ENCODE measurements around the gene KRT12.

KRT12 gene

DNA sequence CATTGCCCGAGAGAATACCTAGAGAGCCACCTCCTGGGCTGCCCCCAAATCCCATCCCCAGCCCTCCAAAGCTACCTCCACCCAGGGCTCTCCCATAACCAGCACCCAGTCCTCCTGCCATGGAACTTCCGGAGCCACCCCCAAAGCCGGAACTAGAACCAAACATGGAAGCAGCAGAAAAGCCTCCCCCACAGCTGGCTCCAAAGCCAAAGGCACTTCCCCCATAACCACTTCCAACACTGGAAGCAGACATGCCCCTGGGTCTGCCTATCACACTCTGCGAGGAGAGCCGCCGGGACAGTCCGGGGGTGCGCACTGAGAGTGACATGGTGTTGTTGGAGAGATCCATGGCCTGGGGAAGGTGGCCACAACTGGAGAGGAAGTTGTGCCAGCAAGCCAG is at the start of gene KRT12:
TSS of gene KRT12 (minus strand) at position 386 of the 400 bp plus-strand sequence. CDS start at position 349, 37 bp downstream.
- DNase-seq (ENCODE audit: low read depth) = no peak

DNA sequence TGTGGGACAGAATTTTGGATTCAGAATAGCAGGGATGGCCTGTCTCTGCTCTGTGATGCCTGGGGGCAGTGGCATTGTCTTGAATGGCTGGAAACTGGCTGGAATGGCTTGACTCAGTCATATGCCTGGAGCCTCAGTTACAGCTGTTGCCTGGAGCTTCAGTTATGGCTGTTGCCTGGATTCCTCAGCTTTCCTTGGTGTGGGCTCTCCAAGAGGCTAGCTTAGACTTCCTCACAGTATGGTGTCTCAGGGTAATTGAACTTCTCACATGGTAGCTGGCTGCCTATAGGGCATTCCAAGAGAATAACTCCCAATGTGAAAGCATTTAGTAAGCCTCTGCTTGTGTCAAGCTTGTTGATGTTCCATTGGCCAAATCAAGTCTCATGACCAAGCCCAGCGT is 49.3 kb upstream of the KRT12 start:
- DNase-seq (ENCODE audit: low read depth) = no peak

DNA sequence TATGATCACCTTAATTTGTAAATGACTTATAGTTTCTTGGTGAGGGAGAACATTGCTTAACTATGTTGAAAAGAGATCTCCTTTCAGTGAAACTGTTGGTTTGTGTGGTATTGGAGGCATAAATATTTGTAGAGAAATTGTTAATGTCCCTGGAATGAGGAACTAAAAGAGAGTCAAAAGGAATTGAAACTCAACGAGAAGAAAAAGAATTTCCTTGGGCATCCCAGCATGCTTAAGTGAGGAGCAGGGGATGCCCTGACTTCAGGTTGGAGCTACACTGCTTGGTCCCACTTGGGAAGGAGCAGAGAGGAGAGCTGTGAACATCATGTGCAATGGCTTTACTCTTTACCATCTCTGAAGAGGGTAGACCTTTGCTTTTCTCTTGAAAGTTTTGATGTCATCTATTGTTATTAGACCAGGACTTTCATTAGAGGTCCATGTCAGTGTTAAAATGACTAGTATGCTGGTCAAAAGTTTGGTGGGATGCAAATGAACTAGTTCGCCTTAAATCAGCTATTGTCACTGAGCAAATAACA is 48.8 kb upstream of the KRT12 start:
- DNase-seq (ENCODE audit: low read depth) = no peak

DNA sequence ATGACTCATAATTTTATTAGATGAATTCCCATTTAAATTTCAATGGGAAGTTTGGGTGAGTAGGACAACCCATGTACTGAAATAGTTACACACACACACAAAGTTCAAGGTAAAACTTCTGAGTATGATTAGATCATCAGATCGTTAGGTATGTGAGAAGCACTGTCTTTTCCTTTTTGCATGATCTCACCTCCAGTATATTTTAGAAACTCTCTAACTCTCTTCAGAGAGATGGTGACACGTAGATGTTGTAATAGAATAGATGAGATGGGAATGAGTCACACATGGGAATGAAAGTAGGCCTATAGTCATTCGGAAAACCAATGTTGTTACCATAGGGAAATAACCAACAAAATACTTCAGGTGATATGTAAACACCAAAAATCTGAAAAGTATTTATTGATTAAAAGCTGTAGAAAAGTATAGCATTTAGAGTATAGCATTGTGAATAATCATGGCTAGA is 48.2 kb upstream of the KRT12 start:
- DNase-seq (ENCODE audit: low read depth) = no peak

DNA sequence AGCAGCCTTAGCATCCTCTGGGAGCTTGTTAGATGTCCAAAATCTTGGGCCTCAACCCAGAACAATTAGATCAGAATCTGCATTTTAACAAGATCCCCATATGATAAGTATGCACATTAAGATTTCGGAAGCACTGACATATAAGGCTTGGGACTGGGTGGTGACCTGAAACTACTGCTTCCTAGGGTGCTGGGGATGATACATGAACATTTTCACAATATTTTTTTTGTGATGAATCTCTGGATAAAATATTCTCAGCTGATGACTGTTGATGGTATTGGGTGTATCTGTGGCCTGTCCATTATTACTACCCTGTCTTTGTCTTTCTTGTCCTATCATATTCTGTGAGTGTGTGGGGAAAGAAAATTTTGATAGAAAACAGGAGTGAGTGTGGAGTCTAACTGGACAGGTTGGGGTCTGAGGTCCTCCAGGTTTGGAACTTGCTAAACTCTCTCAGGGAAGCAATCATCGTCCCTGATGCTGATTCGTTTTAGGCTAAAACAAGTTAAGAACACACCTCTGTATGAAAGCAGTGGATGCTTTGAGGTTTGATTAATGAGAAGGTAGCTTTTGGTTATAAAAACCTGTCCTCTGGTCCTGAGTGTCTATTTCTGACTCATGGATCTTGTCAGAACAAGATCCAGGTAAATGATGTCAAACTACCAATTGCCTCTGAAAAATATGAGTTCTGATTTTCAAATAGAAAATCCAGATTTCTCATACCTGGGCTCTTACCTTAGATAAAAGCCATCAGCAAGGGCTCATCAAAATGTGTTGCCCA is 47.2 kb upstream of the KRT12 start:
- no peak for DNase-seq (ENCODE audit: low read depth)

DNA sequence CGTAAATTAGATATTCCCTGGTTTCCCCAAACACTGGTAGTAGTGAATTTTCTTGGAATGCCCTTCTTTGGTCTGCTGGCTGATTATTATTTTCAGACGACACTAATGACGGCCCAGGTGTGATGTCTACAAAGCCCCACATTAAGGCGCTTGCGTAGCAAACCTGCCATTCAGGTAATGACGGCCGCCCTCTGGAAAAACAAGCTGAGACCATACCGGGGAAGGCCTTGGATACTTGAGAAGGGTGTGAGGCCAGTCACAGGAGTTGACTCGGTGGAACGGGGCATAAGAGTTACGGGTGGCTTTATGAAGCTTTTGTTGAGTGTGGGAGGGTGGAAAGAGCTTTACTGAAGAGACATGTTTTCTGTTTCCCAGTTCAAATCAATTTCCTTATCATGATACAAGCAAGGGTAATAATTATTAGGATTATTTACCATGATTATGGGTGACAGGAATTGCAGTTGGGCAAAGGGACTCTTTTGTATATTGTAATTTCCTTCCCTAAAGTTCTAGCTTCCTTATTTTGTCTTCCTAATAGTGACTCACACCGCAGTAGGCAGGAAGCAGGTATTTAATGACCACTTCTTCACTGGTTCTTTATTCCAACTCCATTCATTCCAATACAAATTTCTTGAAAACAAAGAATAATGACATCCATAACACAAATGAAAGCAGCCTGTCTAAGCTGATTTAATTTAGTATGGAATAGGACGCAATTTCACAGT is 45.6 kb upstream of the KRT12 start:
- DNase-seq (ENCODE audit: low read depth) = no peak

DNA sequence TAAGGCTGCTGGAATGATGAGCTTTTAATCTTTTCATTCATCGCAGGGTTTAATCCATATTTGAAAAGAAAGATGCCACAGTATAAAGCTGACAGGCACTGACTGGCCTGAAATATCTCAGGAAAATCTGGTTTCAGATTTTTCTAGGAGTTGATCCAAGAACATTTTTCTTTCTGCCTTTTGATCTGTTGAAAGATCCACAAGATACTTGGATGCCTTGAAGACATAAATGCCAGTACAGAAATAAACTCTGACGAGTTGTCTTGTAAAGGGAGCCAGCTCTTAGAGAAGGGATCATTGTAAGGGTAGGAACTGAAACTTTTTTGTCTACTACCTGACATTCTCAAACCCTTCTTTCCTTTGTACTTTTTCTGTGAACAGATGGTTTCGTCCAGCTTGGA is 43.4 kb upstream of the KRT12 start:
- DNase-seq (ENCODE audit: low read depth) = no peak

DNA sequence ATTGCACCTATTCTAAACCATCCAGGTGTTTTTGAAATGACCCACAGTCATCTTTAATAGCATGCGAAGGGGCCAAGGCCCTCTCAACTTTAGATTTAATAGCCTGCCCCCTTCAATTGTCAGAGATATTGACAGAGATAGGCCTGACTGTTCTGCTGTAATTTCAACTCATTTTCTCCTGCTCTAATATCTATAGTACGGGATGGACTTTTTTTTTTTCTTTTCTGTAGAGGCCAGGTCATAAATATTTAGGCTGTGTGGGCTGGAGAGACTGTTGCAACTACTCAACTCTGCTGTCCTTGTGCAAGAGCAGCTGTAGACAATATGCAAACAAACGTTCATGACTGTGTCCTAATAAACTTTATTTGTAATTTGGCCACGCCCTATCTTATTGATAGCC is 42.7 kb upstream of the KRT12 start:
- DNase-seq (ENCODE audit: low read depth) = no peak

DNA sequence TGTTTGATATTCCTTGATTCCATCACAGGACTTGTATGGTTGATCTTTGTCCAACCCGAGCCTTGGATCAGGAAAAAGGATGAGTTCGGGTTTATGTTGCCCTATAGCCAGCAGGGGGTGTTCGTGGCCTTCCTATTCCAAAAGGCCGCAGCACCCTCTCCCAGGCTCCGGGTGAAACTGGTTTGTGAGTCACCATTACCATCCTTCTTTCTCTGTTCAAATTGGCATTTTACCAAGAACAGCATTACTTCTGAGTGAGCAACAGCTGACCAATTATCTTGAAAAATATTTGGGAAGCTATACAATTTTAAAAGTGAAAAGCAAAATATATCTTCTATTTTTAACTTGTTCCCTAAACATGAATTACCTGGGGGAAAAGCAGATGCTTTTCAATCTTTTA is 42.3 kb upstream of the KRT12 start:
- DNase-seq (ENCODE audit: low read depth) = peak; percentile 16

DNA sequence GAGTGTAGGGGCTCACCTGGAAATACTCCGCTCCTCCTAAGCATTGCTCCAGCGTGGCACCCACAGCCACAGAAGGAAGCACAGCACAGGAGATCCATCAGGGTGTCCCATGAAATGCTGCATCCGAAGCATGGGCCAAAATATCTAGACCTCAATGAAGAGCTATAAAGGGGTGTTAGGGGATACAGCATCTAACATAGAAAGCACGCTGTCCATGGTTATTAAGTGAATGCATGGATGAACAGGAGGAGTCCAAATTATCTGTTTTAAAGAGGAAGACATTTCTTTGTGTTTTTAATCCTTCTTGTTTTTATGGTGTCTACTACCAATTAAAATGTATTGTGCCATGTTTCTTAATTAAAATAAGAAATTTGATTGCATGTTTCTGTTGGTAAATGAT is 39.6 kb upstream of the KRT12 start:
- no peak for DNase-seq (ENCODE audit: low read depth)

DNA sequence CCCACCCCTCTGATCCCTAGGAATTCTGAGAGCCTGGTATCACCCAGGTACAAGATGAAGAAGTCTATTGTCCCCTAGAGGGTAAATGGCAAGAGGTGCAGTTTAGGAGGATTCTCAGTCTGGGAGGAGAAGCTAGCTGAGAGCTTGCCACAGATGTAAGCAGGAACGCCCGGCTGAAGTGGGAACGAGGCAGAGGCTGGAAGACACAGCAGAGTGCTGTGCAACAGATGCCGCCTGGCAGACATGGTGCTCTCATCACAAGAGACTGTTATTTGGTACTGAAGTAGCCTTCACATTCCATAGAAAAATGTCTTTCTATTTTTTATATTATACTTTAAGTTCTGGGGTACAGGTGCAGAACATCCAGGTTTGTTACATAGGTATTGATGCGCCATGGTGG is 38.3 kb upstream of the KRT12 start:
- no peak for DNase-seq (ENCODE audit: low read depth)

DNA sequence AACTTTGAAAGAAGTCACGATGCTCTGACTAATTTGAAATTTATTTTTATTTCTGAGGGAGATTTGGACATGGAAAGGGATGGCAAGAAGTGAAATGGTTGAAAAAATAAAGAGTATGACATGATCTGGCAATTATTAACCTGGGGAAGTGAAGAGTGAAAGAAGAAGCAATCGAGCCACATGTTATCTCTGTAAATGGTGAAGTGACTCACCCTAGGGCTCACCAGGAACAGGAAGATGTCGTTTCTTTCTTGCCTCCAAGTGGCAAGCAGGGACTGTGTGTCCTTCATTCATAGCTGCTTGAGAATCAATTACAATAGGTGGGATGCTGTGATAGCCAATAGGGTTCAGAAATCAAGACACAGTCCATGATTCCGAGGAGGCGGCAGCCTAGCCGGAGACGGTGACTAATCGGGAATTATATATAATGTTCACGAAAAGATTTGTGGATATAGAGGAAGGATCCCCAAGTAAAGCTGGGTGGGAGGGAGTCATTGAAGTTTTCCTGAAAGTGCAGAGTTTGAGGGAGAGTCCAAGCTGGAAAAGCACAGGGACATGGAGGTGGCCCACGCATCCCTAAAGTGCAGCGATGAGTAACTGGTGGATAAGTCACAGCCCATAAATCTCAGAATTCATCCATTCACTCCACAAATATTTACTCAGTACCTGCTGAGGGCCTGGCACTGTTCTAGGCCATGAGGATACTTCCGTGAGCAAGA is 36.3 kb upstream of the KRT12 start:
- DNase-seq (ENCODE audit: low read depth) = no peak

DNA sequence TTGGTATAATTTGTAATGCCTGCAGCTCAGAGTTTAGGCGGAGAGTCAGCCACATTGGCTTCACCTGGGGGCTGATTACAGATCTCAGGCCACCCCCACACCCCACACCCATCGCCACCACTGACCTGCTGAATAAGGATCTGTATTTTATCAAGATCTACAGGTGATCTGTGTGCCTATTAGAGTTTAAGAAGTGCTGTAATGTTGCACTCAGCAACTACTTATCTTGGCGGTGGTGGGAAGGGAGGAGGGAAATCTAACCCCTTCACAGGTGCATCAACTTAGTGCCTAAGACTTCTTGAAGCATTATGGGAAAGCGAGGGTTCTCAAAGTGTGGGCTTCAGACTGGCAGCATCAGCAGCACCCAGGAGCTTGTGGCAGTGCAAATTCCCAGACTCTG is 35.5 kb upstream of the KRT12 start:
- no peak for DNase-seq (ENCODE audit: low read depth)

DNA sequence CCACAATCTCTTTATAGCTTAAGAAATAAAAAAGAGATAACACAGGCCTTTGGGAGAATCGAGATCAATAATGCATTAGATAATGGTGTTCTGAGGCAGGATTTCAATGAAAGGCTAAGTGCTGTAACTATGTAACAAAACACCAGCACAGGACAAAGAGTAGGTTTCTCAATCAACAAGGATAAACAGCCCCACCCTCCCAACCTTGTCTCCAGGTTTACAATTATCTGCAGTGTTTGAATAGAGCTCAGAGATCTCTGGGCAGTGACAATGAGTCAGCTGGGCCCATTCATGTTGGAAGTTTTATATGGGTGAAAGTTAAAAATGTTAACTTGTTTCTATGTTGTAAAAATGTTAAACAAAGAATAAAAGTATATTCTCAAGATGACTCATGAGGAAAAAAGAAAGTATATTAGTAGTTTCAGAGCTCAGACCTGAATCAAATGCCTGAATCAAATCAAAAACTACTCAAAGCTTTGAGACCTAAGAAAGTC is 35.0 kb upstream of the KRT12 start:
- DNase-seq (ENCODE audit: low read depth) = no peak

DNA sequence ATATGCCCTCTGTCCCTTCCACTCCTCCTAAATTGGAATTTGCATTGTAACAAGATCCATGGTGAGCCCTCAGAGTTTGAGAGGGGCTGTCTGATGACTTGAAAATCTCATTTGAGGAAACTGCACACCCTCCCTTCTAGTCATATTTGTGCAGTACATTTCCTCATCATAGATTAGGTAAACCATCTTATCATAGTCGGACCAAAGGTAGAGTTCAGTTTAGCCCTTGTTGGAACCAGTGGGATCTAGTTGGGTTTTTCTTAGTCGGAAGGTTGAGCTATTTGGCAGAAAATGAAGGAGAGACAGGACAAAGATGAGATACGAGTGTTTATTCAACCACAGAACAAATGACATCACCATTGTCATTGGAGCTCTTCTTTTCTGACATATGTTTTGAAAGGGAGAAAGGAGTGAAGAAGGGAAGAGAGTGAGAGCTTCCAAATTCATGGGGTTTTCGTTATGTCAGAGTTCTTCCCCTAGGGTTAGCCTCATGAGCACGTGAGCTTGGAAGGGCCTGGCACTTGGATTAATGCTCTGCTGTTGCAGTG is 33.9 kb upstream of the KRT12 start:
- no peak for DNase-seq (ENCODE audit: low read depth)

DNA sequence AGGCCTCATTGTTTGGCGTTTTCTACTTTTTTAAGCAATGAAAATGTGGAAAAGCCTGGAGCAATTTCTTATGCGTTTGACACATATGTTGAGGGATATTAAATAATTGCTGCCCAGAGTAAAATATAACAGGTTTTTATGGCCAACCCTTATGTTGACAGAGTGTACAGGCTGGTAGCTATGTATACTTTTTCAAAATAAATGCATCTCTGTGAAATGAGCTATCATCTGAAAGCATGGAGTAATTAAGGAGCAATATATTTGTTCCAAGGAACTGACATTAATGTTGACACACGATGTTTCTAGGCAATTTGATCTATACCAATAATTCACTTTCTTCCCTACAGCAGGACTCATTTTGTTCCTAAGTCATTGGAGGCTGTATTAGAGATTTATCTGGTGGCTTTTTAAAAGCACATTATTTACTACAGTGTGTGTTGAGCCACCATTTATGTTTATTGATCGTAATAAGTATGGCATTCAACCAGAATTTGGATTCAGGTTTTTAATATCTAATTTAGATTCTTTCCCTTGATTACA is 30.0 kb upstream of the KRT12 start:
- DNase-seq (ENCODE audit: low read depth) = no peak

DNA sequence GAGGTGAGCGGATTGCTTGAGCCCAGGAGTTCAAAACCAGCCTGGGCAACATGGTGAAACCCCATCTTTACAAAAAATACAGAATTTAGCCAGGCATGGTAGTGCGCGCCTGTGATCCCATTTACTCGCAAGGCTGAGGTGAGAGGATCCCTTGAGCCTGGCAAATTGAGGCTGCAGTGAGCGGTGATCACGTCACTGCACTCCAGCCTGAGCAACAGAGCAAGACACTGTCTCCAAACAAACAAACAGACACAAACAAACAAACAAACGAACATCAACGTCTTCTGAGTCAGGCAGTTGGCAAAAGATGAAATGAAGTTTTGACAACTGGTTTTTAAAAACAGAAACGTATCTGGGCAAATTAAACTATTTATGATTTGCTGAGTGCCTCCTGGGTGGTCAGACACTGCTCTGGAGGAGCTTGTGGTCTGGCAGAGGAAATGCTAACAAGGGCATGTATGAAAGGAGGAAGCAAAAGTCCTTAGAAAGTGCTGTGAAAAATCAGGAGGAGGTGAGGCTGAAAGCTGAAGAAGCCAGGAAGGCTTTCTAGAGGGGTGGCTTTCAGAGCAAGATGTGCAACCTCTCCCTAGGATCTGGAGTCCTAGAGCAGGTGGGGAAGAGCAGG is 28.2 kb upstream of the KRT12 start:
- no peak for DNase-seq (ENCODE audit: low read depth)

DNA sequence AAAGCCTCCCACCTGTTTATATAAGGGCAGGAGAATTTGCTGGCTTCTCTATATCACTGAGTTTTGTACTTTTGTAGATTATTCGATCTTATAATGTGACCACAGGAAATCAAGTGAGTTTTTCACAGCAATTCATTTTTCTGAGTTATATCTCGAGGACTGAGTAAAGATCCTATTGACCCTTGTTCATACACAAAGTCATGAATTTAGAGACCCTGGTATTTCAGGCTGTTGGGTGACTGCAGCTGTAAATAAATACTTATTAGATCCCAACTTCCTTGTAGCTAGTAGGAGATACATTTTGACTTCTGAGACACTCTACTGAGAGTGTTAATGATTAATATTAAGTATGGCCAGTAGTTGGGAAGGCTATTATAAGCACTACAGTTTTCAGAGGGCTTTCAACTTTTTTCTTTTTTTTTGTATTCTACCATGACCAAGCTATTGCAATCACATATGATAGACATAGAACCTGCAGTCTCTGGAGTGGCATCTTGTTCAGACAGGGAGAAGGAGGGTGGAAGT is 21.2 kb upstream of the KRT12 start:
- no peak for DNase-seq (ENCODE audit: low read depth)

DNA sequence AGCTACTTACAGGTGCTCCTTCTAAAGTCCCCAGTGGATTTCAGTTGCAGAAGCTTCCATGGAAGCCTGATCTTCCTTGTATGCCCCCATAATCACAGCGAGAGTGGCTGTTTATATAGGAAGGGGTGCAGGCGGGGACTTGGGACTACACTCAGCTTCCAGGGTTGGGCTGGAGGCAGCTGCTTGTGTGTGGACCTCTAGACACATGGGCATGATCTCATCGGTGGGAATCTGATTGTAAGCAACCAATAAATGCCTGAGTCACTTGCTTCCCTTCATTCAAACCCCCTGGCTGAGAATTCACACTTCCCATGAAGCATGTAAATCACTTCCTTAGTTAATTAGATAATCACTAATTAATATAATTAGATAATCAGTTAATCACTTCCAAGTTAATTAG is 19.1 kb upstream of the KRT12 start:
- DNase-seq (ENCODE audit: low read depth) = no peak

DNA sequence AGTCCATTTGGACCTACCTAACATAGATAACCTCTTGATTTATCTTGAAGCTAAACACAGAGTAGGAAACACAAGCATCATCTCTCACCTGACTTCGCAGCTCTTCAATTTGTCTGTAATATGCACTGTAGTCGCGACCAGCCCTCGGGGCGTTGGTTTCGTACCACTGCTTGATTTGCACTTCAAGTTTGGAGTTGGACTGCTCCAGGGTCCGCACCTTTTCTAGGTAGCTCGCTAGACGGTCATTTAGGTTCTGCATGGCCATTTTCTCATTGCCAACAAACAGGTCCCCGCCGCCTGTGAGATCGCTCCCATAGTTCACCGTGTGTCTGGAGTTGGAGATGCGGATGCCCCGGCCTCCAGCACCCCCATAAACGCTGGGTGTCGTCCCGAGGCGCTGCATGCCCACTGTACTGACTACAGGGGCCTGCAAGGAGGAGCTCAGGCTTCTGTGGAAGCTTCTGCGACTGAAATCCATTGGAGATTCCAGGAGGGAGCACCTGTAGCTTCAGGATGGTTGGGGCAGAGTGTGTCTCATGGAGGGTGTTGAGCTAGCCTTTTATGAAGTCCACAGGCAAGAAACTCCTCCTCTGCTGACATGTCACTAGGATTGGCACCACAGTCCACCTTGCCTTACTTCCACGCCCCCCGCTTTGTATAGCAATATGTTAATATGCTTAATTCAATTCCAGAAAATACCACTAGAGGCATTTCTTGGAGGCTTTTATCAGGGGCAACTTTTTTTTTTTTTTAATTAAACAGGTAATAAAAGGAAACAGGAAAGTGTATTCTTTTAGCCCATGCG is 17.9 kb upstream of the KRT12 start, which contains the start of gene KRT20:
TSS of gene KRT20 (minus strand) at position 535 of the 805 bp plus-strand sequence. CDS start at position 478, 57 bp downstream.
- no peak for DNase-seq (ENCODE audit: low read depth)

Measured in stimulated activated CD8-positive, alpha-beta memory T cell treated with anti-CD3 and anti-CD28 coated beads, Interleukin-12 subunit alpha, Interleukin-12 subunit beta, amount 100 ng/mL, for 4 hours (primary cell).